HG03354 (cell line): ENCODE data around the gene NLRP10.

ENCODE experiments used
- ATAC-seq: cut with Tn5 transposase; IDR thresholded peaks from one replicate; pipeline ENCODE4 v1.9.1; 2021; ENCODE audit warnings: mild to moderate bottlenecking; ENCODE audit not compliant: unreplicated experiment, poor library complexity, severe bottlenecking

The NLRP10 gene, protein sequence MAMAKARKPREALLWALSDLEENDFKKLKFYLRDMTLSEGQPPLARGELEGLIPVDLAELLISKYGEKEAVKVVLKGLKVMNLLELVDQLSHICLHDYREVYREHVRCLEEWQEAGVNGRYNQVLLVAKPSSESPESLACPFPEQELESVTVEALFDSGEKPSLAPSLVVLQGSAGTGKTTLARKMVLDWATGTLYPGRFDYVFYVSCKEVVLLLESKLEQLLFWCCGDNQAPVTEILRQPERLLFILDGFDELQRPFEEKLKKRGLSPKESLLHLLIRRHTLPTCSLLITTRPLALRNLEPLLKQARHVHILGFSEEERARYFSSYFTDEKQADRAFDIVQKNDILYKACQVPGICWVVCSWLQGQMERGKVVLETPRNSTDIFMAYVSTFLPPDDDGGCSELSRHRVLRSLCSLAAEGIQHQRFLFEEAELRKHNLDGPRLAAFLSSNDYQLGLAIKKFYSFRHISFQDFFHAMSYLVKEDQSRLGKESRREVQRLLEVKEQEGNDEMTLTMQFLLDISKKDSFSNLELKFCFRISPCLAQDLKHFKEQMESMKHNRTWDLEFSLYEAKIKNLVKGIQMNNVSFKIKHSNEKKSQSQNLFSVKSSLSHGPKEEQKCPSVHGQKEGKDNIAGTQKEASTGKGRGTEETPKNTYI

DNA sequence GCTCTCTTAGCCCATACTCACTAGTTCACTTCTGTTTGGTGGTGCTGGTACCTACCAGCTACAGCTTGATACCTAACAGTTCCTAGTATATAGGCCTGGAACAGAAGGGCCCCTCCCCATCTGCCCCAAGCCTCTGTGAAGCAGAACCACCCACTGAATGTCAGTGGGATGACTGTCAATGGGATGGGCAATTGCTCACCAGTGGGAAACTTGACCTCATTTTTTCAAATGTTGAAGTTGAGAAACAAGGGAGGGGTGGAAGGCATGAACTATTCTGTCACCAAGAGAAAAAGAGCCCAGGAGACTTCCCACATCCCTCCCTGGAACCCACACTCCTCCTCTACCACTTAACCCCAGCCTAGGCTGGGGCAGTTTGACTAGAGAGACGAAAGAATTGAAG is at the start of gene NLRP10:
Gene NLRP10 (minus strand): TSS at position 62 of the 400 bp plus-strand sequence. CDS start 1,952 bp downstream, outside the sequence.
- no peak for ATAC-seq

DNA sequence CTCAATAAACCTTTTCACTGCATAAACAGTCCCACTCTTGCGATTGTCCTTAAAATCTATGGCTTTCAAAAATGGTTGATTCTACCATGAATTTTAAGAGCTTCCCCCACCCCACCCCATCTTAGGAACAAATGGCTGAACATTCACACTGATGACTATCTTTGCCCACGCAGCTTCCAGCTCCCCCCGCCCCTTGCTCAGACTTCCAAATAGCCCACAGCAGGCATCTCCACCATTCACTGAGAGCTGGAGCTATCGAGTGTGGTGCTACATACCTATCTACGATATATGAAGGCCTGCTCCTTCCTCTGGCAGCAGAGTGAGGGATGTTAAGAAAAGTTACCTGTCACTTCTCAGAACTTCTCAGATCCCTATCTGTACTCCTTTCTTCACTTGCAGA is 48.6 kb upstream of the NLRP10 start:
- ATAC-seq = no peak

DNA sequence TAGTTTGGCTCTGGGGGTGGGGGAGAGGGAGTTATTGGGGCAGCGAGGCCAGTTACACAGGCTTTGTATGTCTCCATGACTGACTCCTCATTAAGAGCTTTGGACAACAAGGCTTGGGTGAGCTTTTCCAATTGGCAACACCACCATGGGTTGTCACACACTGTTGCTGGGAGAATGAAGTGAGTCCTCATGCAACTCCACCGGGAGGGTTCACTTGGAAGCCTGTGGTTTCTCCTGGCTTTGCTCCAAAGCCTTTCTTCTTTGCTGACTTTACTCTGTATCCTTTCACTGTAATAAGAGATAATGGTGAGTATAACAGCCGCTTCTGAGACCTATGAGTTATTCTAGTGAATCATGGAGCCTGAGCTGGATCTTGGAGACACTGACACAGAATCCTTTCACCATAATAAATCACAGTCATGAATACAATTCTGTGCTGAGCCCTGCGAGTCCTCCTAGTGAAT is 46.8 kb upstream of the NLRP10 start:
- no peak for ATAC-seq

DNA sequence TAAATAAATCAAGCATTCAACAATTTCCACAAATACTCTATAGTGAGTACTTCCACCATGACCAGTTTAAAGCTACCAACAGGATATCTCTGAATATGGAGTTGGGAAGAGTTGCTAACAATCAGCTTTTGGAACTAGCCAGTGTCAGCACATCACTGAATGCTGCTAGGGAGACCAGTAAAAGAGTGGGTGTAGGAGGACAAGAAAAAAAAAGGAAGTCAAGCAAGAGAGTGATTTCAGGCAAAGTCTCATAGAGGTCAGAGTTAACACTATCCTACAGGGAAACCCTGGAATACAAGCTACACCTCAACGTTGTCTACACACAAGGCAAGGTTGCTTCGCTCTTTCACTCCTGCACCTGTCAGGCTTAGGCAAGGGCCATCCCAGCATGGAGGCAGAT is 46.1 kb upstream of the NLRP10 start:
- ATAC-seq = no peak

DNA sequence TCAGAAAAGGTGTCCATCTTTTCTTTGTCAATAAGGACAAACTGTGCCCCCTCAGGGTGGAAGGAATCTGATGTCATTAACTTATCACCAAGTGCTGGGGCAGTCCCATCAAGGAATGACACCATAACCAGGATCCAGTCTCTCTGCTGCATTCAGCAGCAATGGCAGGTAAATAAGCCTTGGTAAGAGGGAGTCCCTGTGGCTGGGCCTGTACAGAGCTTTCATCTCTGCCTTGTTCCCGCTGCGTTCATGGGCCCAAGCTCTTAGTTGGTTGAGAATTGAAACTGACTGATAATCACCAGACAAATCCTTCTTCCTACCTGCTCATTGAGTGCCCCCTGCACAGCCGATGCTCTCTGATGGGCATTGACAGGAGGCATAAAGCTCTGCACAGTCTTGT is 44.6 kb upstream of the NLRP10 start:
- no peak for ATAC-seq

DNA sequence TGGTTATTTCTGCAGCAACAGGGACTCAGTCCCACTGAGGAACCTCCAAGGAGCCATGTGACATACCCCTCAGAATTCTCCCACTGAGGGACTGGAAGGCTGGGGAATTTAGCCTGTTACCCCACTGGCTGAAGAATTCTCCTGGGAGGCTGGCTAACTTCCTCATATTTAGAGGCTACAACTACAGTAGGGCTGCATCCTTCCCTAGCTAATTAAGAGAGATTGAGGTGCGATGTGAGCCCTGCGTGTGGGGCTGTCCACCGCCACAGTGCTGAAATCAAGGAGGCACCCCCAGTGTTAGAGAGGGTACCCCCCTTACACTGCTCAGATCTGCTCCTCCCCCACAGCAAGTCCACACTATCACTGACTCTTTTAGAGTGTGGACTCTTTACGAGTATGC is 43.0 kb upstream of the NLRP10 start:
- ATAC-seq = no peak

DNA sequence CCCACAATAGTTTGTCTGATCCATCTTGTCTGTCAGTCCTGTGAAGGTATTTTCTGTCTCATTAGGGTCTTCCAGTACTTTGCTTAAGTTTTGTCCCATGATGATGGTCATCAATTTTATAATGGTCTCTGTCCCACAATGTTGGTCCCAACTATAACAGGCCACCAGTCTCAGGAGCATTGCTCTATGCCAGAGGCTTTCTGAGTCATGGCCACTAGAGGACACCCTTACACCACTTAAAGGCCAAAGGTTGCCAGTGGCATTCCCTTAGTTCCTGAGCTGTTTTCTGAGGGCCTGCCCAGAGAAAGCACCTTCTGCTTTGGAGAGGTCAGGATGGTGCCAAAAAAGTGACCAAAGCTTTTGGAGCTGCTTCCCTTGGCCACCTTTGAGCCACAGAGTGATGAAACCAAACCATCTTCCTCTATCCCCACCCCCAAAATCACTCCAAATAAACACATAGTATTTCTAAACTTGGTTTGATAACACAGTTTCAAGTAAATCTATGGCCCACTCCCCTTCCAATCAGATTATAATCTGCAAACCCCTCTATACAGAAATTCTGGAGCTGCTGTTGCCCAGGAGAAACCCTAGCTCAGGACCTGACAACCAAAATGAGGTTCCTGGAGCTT is 41.2 kb upstream of the NLRP10 start:
- peak; percentile 80 for ATAC-seq

DNA sequence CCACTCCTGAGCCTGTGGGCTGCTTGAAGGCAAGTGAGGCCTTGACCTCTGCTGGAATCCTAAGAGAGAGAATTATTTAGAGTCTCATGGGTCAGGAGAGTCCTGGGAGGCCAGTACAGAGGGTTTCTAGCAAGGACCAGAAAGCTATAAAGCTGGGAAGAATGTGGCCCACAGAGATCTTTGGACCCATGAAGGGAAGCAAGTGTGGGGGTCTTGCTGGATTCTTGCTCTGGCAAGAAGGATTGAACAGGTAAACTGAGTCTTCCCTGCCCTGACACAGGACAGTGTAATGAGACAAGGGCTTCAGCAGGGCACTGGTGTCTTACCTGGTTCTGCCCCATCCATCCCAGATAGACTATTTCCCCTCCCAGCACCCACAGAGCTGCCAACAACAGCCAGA is 40.3 kb upstream of the NLRP10 start:
- no peak for ATAC-seq

DNA sequence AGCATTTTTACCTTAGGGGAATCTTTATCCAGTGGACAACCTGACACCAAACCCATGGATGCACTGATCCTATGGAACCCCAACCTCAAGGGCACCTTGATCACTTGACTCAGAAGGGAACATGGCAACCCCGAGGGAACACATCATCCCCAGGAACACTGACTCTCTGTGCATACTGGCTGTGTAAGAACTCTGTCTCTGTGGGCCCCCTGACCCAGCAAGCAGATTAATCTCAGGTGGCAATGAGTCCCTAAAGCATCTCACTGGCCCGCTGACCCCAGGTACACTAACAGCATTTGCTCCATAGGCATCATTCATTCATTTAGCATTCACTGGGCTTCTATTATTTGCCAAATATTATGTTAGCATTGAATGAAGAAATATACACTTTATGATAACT is 38.8 kb upstream of the NLRP10 start:
- ATAC-seq = no peak

DNA sequence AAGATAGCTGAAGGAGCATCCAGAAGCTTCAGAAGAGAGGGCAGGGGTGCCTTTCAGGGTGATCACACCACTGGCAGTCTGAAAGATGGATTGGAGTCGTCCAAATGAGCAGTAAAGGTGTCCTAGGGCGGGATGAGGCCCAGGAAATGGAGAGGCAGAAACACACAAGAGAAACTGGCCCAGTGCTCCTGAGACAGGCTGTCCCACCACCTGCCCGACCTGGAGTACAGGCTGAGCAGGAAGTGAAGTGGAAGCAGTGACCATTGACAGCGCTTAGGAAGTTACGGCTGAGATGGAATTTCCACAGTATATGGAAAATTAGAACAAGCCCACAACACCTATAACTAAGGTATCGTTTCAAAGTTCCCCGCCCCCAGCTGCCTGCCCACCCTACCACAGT is 37.9 kb upstream of the NLRP10 start:
- no peak for ATAC-seq

DNA sequence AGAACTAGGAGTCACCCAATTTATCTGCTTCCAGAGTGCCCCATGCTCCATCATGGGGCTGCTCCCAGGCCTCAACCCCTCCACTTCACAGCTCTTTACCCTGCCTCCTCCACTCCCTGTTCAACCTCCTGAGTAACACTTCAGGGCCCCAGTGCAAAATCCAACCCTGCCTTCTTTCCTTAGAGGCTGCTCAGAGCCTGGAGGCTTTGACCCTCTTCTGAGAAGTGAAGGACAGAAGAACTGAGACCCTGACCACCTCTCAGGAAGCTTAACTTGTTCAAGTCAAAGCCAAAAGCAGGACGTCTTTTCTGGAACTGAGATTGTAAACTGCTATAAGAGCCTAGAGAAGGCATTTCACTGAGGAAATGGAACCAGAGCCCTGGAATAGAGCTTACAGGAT is 37.4 kb upstream of the NLRP10 start:
- ATAC-seq = no peak

DNA sequence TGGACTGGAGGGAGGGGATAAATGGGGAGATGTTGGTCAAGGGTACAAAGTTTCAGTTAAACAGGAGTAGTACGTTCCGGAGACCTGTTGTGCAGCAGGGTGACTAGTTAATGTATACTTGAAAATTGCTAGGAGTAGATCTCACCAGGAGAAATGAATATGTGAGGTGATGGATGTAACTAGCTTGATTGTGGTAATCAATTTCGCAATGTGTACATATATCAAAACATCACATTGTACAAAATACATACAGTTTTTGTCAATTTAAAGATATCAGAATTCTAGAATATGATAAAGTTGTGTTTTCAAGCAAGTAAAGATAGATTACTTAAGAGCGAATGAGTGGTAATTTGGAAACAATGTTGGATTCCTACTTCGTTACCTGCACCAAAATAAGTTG is 35.1 kb upstream of the NLRP10 start:
- no peak for ATAC-seq

DNA sequence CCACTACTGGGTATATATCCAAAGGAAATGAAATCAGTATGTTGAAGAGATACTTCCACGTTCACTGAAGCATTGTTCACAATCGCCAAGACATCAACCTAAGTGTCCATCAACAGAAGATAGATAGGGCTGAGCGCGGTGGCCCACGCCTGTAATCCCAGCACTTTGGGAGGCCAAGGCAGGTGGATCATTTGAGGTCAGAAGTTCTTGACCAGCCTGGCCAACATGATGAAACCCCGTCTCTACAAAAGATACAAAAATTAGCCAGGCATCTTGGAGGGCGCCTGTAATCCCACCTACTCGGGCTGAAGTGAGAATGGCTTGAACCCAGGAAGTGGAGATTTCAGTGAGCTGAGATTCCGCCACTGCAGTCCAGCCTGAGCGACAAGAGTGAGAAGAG is 34.5 kb upstream of the NLRP10 start:
- ATAC-seq = no peak

DNA sequence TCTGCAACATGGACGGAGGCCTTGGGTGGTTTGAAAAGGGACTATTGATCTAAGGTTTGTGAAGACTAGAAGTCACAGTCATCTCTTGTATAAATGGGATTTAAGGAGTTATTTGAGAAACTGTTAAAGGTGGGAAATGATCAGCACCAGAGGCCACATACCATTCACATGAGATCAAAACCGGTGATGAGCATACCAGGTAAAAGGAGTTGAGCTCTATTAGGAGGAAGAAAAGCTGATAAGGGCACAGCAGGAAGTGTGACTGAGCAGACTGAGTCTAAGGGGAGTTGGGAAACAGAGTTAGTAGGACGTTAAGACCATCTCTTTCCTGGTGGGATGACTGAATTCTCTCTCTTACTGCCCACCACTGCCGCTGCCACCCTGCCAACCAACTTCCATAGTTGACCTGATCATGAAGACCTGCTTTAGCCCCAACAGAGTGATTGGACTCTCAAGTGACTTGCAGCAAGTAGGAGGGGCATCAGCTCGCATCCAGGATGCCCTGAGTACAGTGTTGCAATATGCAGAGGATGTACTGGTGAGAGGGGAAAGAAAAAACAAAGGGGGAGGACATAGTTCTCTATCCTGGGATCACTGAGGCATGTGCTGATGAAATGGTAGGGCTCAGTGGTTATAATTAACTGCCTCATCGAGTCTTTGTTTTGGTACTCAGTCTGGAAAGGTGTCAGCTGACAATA is 29.5 kb upstream of the NLRP10 start:
- ATAC-seq = no peak

DNA sequence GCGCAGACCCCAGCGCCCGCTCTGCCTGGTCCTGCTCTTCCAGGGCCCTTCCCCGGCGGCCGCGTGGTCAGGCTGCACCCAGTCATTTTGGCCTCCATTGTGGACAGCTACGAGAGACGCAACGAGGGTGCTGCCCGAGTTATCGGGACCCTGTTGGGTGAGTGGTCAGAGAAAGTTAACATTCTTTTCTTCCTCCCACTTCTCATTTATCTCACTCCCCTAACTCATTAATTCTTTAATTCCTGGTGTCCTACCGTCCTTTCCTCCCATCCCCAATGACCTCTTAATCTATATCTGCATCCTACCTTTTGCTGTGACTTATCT is 22.3 kb upstream of the NLRP10 start:
- ATAC-seq = peak; percentile 17

DNA sequence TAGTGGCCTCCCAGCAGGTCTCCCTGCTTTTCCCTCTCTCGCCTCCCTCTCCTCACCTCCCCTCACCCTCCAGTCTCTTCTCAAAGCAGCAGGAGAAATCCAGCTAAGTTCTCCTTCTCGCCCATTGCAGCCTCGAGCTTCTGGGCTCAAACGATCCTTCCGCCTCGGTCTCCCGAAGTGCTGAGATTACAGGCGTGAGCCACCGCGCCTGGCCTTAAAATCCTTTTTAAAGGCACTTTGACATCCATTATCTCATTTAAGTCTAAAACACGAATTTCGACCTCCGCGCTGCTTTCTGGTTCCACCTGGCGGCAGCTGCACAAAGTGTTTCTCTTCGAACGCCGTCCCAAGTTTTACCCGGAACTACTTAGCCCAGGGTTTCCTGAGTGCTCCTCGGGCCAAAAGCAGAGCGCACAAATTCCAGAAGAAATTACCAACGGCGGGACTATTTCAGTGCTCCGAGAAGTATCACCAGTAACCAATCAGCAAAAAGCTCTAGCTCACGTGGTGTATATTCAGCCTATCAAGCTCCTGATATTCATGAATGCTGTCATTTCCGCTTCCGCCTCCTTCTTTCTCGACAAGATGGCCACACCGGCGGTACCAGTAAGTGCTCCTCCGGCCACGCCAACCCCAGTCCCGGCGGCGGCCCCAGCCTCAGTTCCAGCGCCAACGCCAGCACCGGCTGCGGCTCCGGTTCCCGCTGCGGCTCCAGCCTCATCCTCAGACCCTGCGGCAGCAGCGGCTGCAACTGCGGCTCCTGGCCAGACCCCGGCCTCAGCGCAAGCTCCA is 21.7 kb upstream of the NLRP10 start, which contains the start of gene EIF3F:
Gene EIF3F (plus strand): TSS at position 570 of the 792 bp plus-strand sequence. CDS start 16 bp downstream, at position 586.
- peak; percentile 92 for ATAC-seq

DNA sequence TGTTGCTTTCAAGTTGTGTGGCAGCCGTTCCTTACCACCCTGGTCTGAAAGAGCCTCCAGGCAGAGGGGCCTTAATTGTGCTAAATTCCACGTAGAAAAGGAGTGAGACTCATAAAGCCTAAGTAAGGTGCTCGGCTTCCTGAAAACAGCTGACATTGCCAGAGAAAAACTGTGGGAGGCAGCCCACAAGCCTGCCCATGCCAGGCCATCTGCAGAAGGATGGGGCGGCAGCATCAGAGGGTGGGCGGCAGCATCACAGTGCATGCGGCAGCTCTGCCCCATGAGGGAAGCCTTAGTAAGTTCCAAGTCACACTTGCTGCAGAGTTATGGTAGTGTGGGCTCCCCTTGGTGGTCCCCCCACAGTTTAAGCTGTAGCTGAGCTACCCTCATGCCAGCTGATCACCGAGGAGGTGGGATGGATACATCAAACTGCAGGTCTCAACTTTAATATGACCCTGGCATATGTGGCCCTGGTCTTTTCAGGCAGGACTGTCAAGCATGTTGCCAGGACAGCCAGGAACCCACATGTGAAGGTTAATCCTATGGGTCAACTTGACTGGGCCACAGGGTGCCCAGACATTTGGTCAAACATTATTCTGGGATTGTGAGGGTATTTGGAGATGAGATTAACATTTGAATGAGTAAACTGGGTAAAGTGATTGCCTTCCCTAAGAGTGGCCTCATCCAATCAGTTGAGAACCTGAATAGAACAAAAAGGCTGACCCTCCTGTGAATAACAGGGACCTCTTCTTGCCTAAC is 18.8 kb upstream of the NLRP10 start:
- no peak for ATAC-seq

DNA sequence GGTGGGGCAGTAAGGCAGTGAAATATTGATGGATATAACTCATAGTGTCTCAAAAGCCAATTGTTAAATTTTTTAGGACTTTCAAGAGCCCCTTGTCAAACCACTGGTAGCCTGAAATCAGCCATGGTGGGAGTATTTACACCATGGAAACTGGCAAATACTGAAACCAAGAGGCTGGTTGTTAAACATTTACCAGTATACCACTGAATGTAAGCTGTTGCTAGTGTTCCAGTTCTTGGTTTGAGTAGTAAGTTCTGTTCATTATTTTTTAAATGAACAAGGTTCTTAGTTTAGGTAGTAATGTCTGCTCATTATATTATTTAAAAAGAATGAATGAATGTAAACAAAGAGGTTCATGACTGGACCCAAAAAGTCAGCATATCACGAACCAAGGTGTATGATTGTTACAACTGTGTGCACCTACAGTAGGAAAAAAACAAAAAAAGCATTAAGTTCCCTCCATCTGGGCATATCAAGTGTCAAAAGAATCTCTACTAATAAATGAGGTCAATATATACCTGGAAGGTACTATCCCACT is 17.4 kb upstream of the NLRP10 start:
- ATAC-seq = peak; percentile 59
